Measurements from ENCODE around the gene VSTM1. TPM values are rescaled to one million over a fixed set of nuclear protein-coding genes. Genes with fewer than 3 reads are reported as not detected.

The VSTM1 gene
- polyA plus RNA-seq, 3 donors = 3.7 to 172 (median 137) TPM

GRCh38 chr19:54035215-54036178 is 28.2 kb downstream of the VSTM1 start:
- peak in 2 of 3 donors; percentile 19 to 27 for DNase-seq
- no peak overlapping the region for H3K4me3 Mint-ChIP-seq
- no peaks in the 10 kb centered on the region for H3K9me3 ChIP-seq (replicated peaks in 1 of 2; ENCODE audit: control insufficient read depth in 1 of 2, insufficient read depth in 1 of 2, low read length in 2 of 2)
- no peak overlapping the region for H2AFZ ChIP-seq (ENCODE audit: insufficient read depth, low read depth, low read length, poor library complexity, severe bottlenecking)
- 44% methylated on average over 2 of the region's 4 CpGs for WGBS (ENCODE audit: insufficient coverage)
- H3K27me3 ChIP-seq (ENCODE audit: control insufficient read depth in 2 of 2, insufficient read depth in 2 of 2, low read length in 2 of 2) = peaks cover 0 to 6% of the 10 kb centered on the region in 2 donors
- peaks cover 8 to 19% (median 8%) of the 10 kb centered on the region in 3 donors for H3K27me3 Mint-ChIP-seq (ENCODE audit: low read depth in 3 of 3)
- no peak overlapping the region for H3K27ac ChIP-seq (ENCODE audit: low read depth in 1 of 2, low read length in 2 of 2)
- peaks cover 0 to 7% of the 10 kb centered on the region in 2 donors for H3K4me1 ChIP-seq (ENCODE audit: control insufficient read depth in 1 of 2, insufficient read depth in 2 of 2, low read length in 2 of 2)
- H3K27ac Mint-ChIP-seq = peak overlapping the region in 1 of 7 donors; percentile 12
- peaks cover 0 to 7% of the 10 kb centered on the region in 2 donors for H3K36me3 ChIP-seq (replicated peaks in 1 of 2; ENCODE audit: control insufficient read depth in 1 of 2, insufficient read depth in 2 of 2, low read length in 2 of 2)
- H3K79me2 ChIP-seq (ENCODE audit: insufficient read depth, low read length) = no peaks in the 10 kb centered on the region
- no peak overlapping the region for H3K4me3 ChIP-seq (replicated peaks in 1 of 3; ENCODE audit: low read depth in 2 of 3, low read length in 3 of 3)
- H3K4me2 ChIP-seq (replicated peaks; ENCODE audit: extremely low read depth, low read length, poor library complexity, severe bottlenecking) = no peak overlapping the region
- intact Hi-C loops (cut with micrococcal nuclease) = no loop called here
- no peaks in the 10 kb centered on the region for H4K20me1 ChIP-seq (ENCODE audit: insufficient read depth, low read length)
- H3K9ac ChIP-seq (ENCODE audit: insufficient read depth, low read length, poor library complexity, severe bottlenecking) = no peak overlapping the region
- peaks cover 0 to 4% (median 1%) of the 10 kb centered on the region in 7 donors for H3K9me3 Mint-ChIP-seq
- peaks cover 6% of the 10 kb centered on the region for H3K4me1 Mint-ChIP-seq
- no peak for TF ChIP-seq CTCF (IDR thresholded peaks at IDR 0.05)
- H3K36me3 Mint-ChIP-seq = peaks cover 3 to 8% of the 10 kb centered on the region in 2 donors

GRCh38 chr19:54030895-54031586 is 32.7 kb downstream of the VSTM1 start:
- peak overlapping the region; percentile 7 for H2AFZ ChIP-seq (ENCODE audit: insufficient read depth, low read depth, low read length, poor library complexity, severe bottlenecking)
- H3K4me1 Mint-ChIP-seq = peaks cover 20% of the 10 kb centered on the region
- H3K9ac ChIP-seq (ENCODE audit: insufficient read depth, low read length, poor library complexity, severe bottlenecking) = no peak overlapping the region
- peak overlapping the region; percentile 36 for H3K4me2 ChIP-seq (replicated peaks; ENCODE audit: extremely low read depth, low read length, poor library complexity, severe bottlenecking)
- intact Hi-C loops (cut with micrococcal nuclease) = loop anchor here (2.0 kb wide), 2 partner anchors 124 to 238 kb away; no protein-coding TSS in a partner anchor
- peaks cover 0 to 6% of the 10 kb centered on the region in 2 donors for H3K27me3 ChIP-seq (ENCODE audit: control insufficient read depth in 2 of 2, insufficient read depth in 2 of 2, low read length in 2 of 2)
- H4K20me1 ChIP-seq (ENCODE audit: insufficient read depth, low read length) = no peaks in the 10 kb centered on the region
- no peaks in the 10 kb centered on the region for H3K9me3 Mint-ChIP-seq
- peaks cover 10 to 15% (median 12%) of the 10 kb centered on the region in 3 donors for H3K27me3 Mint-ChIP-seq (ENCODE audit: low read depth in 3 of 3)
- no peaks in the 10 kb centered on the region for H3K36me3 Mint-ChIP-seq
- peak overlapping the region in 1 of 2 donors; percentile 28 for H3K4me3 Mint-ChIP-seq
- DNase-seq = no peak
- no peaks in the 10 kb centered on the region for H3K9me3 ChIP-seq (replicated peaks in 1 of 2; ENCODE audit: control insufficient read depth in 1 of 2, insufficient read depth in 1 of 2, low read length in 2 of 2)
- TF ChIP-seq CTCF (IDR thresholded peaks at IDR 0.05) = peak; percentile 22
- no peak overlapping the region for H3K27ac ChIP-seq (ENCODE audit: low read depth in 1 of 2, low read length in 2 of 2)
- peaks cover 17 to 24% of the 10 kb centered on the region in 2 donors for H3K4me1 ChIP-seq (ENCODE audit: control insufficient read depth in 1 of 2, insufficient read depth in 2 of 2, low read length in 2 of 2)
- WGBS (ENCODE audit: insufficient coverage) = 37% methylated on average over 9 of the region's 13 CpGs
- no peak overlapping the region for H3K27ac Mint-ChIP-seq
- no peak overlapping the region for H3K4me3 ChIP-seq (replicated peaks in 1 of 3; ENCODE audit: low read depth in 2 of 3, low read length in 3 of 3)
- no peaks in the 10 kb centered on the region for H3K36me3 ChIP-seq (replicated peaks in 1 of 2; ENCODE audit: control insufficient read depth in 1 of 2, insufficient read depth in 2 of 2, low read length in 2 of 2)
- no peaks in the 10 kb centered on the region for H3K79me2 ChIP-seq (ENCODE audit: insufficient read depth, low read length)

All from CD14-positive monocyte (primary cell).